Superior temporal gyrus (tissue), 1 donor: Measurements from ENCODE around the gene TXN.

ENCODE experiments used
- DNase-seq: peaks from one replicate; pipeline ENCODE4 v3.0.0-alpha.2; 2016; ENCODE audit errors: extremely low spot score

TXN gene

DNA sequence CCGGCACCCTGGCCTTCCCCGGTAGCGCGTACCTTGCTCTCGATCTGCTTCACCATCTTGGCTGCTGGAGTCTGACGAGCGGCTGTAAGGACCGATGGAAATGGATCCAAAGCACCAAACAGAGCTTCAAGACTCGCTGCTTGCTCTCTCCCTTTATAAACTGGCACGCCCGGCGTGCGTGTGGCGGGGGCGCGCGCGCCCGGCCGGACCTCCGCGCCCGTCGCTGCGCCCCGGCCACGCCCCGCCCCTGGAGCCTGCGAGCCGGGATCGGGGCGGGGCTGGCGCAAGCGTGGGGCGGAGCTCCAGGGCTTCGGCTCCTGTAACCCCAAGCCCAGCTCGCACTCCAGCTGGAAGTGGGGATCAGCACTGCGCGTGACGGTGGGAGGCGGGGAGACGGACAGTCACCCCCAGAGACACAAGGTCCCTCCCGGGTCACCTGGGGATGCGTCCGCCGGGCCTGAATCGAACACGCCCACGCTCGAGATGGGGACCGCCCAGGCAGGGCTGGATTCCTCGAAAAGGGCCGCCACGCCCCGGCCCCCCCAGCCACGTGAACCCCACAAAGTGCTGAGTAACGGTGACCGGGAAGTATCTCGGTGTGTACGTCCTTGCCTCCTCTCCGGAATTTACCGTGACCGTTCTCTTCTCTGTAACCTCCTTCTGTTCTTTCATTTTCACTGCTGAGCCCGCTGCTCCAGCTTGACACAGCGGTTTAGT, at the start of gene TXN:
Gene TXN (minus strand): TSS at position 128 of the 717 bp plus-strand sequence. CDS start 72 bp downstream, at position 56.
- peak; percentile 87 for DNase-seq

DNA sequence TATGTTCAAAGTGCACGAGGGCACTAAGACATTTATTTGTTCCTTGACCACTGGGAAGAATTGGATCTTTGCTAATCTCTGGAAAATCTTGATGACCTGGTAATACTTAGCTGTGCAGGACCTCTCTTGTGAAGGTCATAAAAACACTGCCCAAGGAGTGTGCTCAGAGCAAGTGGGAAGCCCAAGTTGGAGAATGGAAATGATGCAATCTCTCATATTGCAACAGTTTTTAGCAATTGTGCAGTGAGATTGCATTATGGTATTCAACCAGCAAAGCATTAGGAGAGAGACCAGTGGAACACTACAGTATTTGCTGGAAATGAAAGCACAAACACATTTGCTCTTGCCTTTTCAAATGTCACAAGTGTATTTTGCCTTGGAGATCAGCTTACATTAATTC, 46.8 kb upstream of the TXN start:
- DNase-seq, result no peak

DNA sequence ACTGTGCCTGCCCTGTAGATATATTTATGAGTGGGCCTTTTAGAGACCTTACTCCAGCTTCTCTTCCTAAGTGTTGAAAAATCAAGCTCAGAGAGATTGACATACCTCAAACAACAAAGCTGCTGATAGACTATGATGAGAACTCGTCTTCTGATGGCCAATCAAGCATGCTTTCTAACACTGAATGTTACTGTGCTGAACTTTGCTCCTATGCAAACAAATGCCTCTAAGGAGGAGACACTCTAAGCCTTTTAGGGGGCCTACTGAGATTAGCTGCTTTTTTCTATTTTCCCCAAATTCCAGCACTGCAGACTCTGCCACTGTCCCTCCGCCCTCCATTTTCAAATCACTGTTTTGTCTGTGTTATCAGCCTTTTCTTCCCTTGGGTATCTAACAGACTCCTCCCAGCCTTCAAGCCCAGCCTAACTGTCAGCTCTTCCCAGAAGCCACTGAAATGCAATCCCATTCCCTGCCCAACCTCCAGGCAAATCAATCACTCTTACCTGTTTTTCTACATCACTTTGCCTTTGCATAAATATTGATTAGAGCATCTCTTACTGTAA, 41.8 kb upstream of the TXN start:
- no peak for DNase-seq

DNA sequence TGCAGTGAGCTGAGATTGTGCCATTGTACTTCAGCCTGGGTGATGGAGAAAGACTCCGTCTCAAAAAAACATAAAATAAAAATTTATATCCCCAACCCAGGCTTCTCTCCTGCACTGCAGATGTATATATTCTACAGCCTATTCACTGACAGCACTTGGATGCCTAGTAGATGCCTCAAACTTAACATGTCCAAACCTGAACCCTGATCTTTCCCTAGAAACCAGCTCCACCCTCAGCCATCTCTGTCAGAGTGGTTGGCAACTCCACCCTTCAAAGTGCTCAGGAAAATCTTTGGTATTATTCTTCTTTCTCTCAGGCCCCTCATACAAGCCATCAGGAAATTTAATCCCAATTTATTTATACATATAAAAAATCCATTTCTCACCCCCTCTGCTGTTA, 36.9 kb upstream of the TXN start:
- DNase-seq, result no peak

DNA sequence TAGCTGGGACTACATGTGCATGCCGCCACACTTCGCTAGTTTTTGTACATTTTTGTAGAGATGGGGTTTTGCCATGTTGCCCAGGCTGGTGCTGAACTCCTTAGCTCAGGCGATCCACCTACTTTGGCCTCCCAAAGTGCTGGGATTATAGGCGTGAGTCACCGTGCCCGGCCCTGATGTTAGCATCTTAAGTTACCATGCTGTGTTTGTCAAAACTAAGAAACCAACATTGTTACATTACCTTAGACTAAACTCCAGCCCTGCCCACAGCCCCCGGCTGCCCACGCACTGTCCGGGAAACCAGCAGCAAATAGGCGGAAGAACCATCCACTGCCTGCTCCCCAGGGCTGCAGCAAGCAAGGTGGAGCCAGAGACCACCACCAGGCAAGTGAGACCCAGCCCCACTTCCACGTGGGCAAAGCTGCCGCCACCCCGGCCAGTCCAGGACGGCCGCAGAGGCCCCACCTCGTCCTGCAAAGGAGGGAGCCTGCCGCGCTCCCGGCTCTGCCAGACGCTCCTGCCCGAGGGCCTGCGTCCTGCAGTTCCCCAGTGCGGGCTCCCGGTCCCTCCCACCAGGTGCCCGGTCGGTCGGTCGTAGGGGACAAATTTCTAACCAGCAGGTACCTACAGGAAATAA, 35.7 kb upstream of the TXN start:
- DNase-seq, result no peak

DNA sequence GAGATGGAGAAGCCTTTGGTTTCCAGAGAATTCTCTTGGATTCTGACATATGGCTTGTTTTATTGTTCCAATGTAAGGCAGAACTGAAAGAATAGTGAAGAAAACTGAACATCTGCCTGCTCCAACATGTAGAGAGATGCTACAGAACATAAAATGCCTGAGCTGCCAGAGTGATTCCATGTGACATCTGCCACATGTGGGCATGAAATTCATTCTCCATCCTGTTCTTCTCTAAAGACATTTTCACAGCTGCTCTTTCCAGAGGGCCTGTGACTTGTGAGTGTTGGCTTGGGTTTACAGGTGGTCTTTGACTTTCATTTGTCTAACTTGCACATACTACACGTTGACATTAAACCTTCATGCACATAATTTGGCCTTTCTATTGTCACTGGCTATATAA, 33.7 kb upstream of the TXN start:
- no peak for DNase-seq

- no peak for DNase-seq
Observed at GRCh38 chr9:110288503-110288902, 32.2 kb upstream of the TXN start.

DNA sequence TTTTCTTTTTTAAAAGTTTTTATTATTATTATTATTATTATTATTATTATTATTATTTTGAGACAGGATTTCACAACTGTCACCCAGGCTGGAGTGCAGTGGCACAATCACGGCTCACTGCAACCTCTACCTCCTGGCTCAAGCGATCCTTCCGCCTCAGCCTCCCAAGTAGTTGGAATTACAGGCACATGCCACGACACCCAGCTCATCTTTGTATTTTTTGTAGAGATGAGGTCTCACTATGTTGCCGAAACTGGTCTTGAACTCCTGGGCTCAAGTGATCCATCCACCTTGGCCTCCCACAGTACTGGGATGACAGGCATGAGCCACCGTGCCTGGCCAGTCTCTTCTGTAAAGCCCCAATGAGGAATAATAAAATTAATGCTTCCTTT, 31.0 kb upstream of the TXN start:
- no peak for DNase-seq

- peak; percentile 26 for DNase-seq
Observed at GRCh38 chr9:110284211-110284844, 28.0 kb upstream of the TXN start.

DNA sequence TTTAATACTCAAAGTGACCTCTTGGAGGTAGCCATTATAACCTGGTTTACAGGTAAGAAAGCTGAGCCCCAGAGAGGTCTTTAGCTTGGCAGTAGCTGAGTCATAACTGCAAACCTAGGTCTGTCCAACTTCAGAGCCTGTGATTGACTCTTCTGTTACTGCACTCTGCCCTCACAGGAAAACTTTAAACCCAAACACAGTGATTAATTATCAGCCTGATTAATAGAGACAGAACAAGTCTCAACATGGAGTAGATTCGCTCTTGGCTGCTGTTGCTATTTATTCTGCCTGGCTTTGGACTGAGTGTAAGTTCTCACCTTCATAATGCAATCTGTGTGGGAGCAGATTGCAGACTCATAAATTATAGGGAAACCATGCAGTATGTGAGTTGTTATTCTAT, 27.4 kb upstream of the TXN start:
- no peak for DNase-seq

DNA sequence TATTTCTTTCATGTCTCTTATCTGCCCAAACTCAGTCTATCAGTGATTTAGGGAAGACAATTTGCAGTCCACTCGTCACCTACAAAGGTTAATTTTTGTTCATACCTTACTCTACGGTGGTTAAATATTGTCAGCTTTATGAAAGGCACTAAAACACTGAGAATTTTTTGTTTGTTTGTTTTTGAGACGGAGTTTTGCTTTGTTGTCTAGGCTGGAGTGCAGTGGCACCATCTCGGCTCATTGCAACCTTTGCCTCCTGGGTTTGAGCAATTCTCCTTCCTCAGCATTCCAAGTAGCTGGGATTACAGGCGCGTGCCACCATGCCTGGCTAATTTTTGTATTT, 26.4 kb upstream of the TXN start:
- no peak for DNase-seq

DNA sequence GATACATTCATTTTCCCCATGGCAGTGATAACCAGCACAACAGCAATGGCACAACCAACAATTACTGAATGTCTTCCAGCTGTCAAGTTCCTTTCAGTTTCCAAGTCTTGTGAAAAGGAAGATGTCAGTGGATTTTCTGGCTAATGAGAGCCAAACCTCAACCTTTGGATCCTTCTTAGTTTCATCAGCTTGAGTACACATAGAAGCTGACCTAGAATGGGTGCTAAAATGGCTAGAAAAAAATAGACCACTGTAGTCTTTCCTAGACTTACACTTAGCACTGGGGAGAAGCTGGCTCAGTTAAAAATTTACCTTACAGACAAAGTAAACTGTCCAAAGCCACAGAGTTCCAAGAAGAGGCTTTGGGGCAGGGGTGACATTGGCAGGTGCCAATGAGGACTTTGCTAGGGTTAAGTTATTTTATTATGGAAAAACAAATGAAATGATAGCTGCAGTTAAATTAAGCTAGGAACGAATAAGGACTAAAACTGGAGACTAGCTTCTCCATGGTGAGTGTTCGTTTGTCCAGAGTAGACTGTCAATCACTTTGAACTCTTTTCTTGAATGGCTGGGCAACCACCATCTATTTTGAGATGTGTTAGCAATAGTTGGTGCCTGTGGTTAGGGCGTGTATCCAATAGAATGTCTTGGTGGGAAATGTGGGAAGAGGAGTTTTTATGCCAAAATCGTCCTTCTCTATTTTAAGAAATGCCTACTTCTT, 25.9 kb upstream of the TXN start:
- peak; percentile 57 for DNase-seq

- no peak for DNase-seq
Observed at GRCh38 chr9:110278080-110278707, 21.9 kb upstream of the TXN start.

- DNase-seq, result no peak
Observed at GRCh38 chr9:110276781-110277180, 20.5 kb upstream of the TXN start.

DNA sequence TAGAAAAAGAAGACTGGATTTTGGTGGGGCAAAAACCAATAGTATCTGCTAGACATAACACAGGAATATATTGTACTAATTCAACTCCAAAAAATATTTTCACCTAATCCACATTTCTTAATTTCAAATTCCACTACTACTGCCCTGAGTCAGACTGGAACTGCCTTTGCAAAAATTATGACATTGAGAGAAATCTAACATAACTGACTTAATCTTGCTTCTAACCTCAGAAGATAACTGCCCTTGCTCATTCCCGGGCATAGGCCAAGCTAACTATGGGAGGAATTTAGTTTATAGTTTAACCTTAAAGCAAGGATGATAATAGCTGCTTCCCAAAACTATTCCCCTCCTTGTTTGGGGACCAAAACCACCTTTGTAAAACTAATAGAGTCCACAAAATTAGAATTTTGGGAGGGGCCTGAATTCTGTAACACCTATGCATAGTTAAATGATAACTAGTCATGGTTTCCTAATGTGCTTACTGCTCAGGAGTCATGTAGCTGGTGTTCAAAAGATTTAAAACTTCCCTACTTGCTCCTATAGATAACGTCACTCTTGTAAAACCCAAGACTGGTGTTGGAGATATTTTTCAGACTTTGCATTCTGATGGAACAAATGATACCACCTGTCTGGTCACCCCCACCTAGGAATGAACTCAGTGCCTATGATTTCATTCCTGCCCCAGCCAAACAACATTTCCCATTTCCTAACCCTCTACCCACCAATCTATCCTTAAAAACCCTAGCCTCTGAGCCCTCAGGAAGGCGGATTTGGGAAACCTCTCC, 14.1 kb upstream of the TXN start:
- no peak for DNase-seq

- no peak for DNase-seq
Observed at GRCh38 chr9:110266795-110267194, 10.5 kb upstream of the TXN start.

DNA sequence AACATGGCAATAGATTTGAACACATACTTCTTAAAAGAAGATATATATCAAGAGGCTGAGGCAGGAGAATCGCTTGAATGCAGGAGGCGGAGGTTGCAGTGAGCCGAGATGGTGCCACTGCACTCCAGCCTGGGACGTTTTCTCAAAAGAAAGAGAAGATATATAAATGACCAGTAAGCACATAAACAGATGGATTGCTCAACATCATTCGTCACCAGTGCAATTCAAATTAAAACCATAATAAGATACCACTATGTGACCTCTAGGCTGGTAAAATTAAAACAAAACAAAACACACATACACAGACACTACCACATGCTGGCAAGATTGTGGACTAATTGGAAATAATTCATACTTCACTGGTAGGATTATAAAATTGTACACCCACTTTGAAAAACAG, 5.3 kb upstream of the TXN start:
- no peak for DNase-seq

DNA sequence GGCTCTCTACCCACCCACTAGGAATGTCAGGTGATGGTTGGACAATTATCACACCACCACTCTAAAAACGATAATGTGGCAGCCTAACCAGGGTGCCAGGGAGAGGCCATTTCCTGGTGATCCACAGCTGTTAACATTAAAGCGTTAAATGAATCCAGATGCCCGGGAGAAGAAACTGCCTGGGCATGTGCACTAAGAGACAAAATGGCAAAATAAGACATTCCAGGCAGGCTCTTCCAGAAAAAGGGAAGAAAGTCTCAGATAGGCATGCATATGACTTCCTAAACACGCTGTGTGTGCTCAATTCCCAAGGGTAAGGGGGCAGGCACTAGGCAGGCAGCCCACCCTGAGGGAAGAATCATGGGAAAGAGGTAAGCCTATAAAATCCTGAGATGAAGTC, 4.6 kb upstream of the TXN start:
- DNase-seq, result no peak

- DNase-seq, result no peak
Observed at GRCh38 chr9:110259566-110259965, 3.3 kb upstream of the TXN start.

GRCh38 chr9:110258690-110259091, 2.4 kb upstream of the TXN start:
- DNase-seq, result no peak

- no peak for DNase-seq
Observed at GRCh38 chr9:110257956-110258355, 1.6 kb upstream of the TXN start.
